CD4-positive, alpha-beta T cell treated with Interleukin-17A for 1 hour (primary cell): ENCODE measurements around the gene ZFP64.
"Not testable (repeated sequence)": the region's sequence is repeated elsewhere in the genome, so short reads cannot be mapped to it uniquely, and the experiment has no call there.

Experiments
- DNase-seq: peaks from one replicate; pipeline ENCODE4 v3.0.0-alpha.2; 2020

Gene ZFP64

GRCh38 chr20:52191132-52191915 is at the start of gene ZFP64:
TSS of gene ZFP64 (minus strand) at chr20:52191779. CDS start at chr20:52191636, 143 bp downstream.
- peak; percentile 70 for DNase-seq

- DNase-seq = no peak
Observed at GRCh38 chr20:52240802-52241201, 49.2 kb upstream of the ZFP64 start.

GRCh38 chr20:52239102-52239501 is 47.5 kb upstream of the ZFP64 start:
- no peak for DNase-seq

- DNase-seq = no peak
Observed at GRCh38 chr20:52236292-52236691, 44.7 kb upstream of the ZFP64 start.

GRCh38 chr20:52235129-52235528 is 43.5 kb upstream of the ZFP64 start:
- no peak for DNase-seq

- DNase-seq = no peak
Observed at GRCh38 chr20:52234302-52235045, 42.9 kb upstream of the ZFP64 start.

- DNase-seq = no peak
Observed at GRCh38 chr20:52231230-52231746, 39.7 kb upstream of the ZFP64 start.

- no peak for DNase-seq
Observed at GRCh38 chr20:52230409-52230808, 38.8 kb upstream of the ZFP64 start.

GRCh38 chr20:52229346-52229745 is 37.8 kb upstream of the ZFP64 start:
- DNase-seq = not testable (repeated sequence)

- no peak for DNase-seq
Observed at GRCh38 chr20:52226370-52226769, 34.8 kb upstream of the ZFP64 start.

- DNase-seq = no peak
Observed at GRCh38 chr20:52224920-52225319, 33.3 kb upstream of the ZFP64 start.

- DNase-seq = not testable (repeated sequence)
Observed at GRCh38 chr20:52221362-52221761, 29.8 kb upstream of the ZFP64 start.

- DNase-seq = not testable (repeated sequence)
Observed at GRCh38 chr20:52220891-52221290, 29.3 kb upstream of the ZFP64 start.

- no peak for DNase-seq
Observed at GRCh38 chr20:52219441-52219840, 27.9 kb upstream of the ZFP64 start.

- no peak for DNase-seq
Observed at GRCh38 chr20:52217689-52218395, 26.3 kb upstream of the ZFP64 start.

GRCh38 chr20:52213995-52214394 is 22.4 kb upstream of the ZFP64 start:
- DNase-seq = no peak

- no peak for DNase-seq
Observed at GRCh38 chr20:52212943-52213342, 21.4 kb upstream of the ZFP64 start.

GRCh38 chr20:52210037-52210990 is 18.7 kb upstream of the ZFP64 start:
- DNase-seq = no peak

- no peak for DNase-seq
Observed at GRCh38 chr20:52209154-52209571, 17.6 kb upstream of the ZFP64 start.

GRCh38 chr20:52207020-52207810 is 15.6 kb upstream of the ZFP64 start:
- no peak for DNase-seq

GRCh38 chr20:52204136-52204535 is 12.6 kb upstream of the ZFP64 start:
- no peak for DNase-seq
